ENCODE measurements around the gene GALNT17. TPM values are rescaled to one million over a fixed set of nuclear protein-coding genes. Genes with fewer than 3 reads are reported as not detected.

The GALNT17 gene
- total RNA-seq, 4 donors from 2014 or later = 4.4 to 33.8 (median 11.3) TPM

DNA sequence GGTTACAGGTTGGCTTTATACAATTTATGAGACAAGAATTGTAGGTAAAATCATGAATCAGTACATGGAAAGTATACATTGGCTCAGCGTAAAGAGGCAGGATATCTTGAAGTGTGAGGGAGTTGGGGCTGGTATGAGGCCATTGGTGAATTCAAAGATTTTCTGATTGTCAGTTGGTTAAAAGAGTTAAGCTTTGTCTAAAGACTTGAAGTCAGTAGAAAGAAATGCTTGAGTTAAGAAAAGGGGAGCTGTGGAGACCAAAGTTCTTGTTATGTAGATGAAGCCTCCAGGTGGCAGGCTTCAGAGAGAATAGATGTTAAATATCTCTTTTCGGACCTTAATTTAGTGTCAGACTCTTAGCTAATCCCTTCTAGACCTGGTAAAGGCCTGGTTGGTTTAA, 341.0 kb downstream of the GALNT17 start:
- no peak overlapping the region for H3K27ac ChIP-seq
- intact Hi-C loops (cut with DNase I; ENCODE audit: low total_unique reads) = no loop called here
- DNase-seq = no peak
- no peaks in the 10 kb centered on the region for H3K9me3 ChIP-seq
- no peaks in the 10 kb centered on the region for H3K36me3 ChIP-seq
- no peaks in the 10 kb centered on the region for H3K4me1 ChIP-seq
- no peaks in the 10 kb centered on the region for H3K27me3 ChIP-seq
- H3K4me3 ChIP-seq = no peak overlapping the region
- TF ChIP-seq POLR2A (IDR thresholded peaks at IDR 0.05) = no peak
- TF ChIP-seq, protein P1, sequence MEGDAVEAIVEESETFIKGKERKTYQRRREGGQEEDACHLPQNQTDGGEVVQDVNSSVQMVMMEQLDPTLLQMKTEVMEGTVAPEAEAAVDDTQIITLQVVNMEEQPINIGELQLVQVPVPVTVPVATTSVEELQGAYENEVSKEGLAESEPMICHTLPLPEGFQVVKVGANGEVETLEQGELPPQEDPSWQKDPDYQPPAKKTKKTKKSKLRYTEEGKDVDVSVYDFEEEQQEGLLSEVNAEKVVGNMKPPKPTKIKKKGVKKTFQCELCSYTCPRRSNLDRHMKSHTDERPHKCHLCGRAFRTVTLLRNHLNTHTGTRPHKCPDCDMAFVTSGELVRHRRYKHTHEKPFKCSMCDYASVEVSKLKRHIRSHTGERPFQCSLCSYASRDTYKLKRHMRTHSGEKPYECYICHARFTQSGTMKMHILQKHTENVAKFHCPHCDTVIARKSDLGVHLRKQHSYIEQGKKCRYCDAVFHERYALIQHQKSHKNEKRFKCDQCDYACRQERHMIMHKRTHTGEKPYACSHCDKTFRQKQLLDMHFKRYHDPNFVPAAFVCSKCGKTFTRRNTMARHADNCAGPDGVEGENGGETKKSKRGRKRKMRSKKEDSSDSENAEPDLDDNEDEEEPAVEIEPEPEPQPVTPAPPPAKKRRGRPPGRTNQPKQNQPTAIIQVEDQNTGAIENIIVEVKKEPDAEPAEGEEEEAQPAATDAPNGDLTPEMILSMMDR (IDR thresholded peaks at IDR 0.05) = no peak

DNA sequence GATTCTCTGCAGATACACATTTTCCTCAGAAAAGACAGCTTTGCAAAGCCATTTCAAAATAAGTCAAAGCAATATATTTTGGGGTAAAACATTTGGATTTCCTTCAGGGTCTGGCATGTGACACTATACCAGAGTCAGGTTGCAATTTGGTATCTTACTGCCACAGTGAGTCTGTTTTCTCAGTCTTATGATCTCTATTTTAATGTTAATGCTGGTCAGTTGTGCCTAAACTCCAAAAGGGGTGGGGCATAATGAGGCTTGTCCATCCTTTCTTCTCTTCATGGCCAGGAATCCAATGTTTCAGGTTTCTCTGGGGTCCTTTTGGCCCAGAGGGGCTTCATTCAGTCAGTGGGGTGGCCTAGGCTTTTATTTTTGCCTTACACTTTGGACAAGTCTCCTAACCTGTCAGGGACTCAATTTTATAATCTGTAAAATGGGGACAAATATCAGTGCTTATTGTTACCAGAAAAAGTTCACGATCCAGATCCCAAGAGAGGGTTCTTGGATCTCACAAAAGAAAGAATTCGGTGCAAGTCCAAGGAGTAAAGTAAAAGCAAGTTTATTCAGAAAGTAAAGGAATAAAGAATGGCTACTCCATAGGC, 341.5 kb downstream of the GALNT17 start:
- Histone ChIP-seq H3K4me1 (no peaks in the 10 kb centered on the region), H3K9me3 (no peaks in the 10 kb centered on the region), H3K36me3 (no peaks in the 10 kb centered on the region), H3K27me3 (no peaks in the 10 kb centered on the region), H3K4me3 (no peak overlapping the region), H3K27ac (no peak overlapping the region)
- no peak for DNase-seq
- intact Hi-C loops (cut with DNase I; ENCODE audit: low total_unique reads) = no loop called here
- TF ChIP-seq, protein P1 (IDR thresholded peaks at IDR 0.05) = no peak
- TF ChIP-seq POLR2A (IDR thresholded peaks at IDR 0.05) = no peak

DNA sequence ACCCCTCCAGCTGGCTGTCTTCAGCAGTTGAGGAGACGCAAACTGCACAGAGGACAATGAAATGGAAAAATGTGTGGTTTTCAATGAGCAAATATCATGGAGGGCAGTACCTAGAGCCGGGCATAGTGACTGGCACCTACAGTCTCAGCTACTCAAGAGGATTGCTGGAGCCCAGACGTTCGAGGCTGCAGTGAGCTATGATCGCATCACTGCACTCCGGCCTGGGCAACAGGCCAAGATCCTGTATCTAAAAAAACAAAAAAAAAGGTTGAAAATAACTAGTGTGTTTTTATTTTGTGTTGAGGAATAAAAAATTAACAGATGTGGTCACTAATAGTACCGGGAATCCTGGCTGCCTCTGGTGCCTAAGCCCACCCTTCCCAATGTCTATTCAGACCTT, 345.5 kb downstream of the GALNT17 start:
- DNase-seq = no peak
- intact Hi-C loops (cut with DNase I; ENCODE audit: low total_unique reads) = no loop called here
- H3K36me3 ChIP-seq = no peaks in the 10 kb centered on the region
- H3K27ac ChIP-seq = no peak overlapping the region
- H3K27me3 ChIP-seq = no peaks in the 10 kb centered on the region
- TF ChIP-seq POLR2A (IDR thresholded peaks at IDR 0.05) = no peak
- TF ChIP-seq, protein P1 (IDR thresholded peaks at IDR 0.05) = no peak
- H3K4me1 ChIP-seq = no peaks in the 10 kb centered on the region
- H3K9me3 ChIP-seq = no peaks in the 10 kb centered on the region
- no peak overlapping the region for H3K4me3 ChIP-seq

DNA sequence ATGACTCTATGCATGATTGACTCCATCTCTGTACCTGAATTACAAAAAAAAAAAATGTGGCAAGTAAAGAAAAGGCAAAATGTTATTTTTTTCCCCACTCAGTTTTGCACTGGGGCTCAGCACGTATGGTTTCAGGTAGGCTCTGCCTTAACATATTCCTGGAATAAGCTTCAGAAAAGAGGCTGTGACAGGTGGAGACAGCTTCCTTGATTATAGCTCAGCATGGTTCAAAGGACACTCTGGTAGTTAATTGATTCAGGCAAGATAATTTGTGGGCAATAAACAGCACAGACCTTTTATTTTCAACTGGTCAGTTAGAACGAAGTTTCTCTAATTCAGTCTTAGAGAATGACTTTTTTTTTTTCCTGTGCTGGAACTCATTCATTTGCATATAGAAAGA, 347.3 kb downstream of the GALNT17 start:
- TF ChIP-seq POLR2A (IDR thresholded peaks at IDR 0.05) = no peak
- TF ChIP-seq, protein P1 (IDR thresholded peaks at IDR 0.05) = no peak
- H3K27me3 ChIP-seq = no peaks in the 10 kb centered on the region
- no peaks in the 10 kb centered on the region for H3K4me1 ChIP-seq
- DNase-seq = no peak
- H3K27ac ChIP-seq = no peak overlapping the region
- H3K36me3 ChIP-seq = no peaks in the 10 kb centered on the region
- no peak overlapping the region for H3K4me3 ChIP-seq
- no peaks in the 10 kb centered on the region for H3K9me3 ChIP-seq
- intact Hi-C loops (cut with DNase I; ENCODE audit: low total_unique reads) = no loop called here

DNA sequence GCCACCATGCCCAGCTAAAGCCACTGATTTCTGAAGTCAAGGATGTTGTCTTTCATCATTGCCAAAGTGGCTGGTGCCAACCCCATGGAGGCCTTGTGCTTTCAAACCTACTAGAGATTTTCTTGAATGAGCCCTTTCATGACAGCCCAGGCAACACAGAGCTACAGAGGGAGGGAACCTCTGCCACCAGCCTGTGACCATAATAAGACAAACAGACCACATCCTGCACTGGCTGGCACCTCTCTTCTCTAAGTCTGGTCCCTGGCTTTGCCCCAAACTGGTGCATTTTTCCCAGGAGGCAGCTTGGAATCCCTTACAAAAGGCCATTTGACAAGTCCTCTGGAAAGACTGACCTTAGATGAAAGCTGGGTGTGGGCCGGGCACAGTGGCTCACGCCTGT, 348.8 kb downstream of the GALNT17 start:
- no peak for DNase-seq
- intact Hi-C loops (cut with DNase I; ENCODE audit: low total_unique reads) = no loop called here
- Histone ChIP-seq H3K4me1 (no peaks in the 10 kb centered on the region), H3K9me3 (no peaks in the 10 kb centered on the region), H3K36me3 (no peaks in the 10 kb centered on the region), H3K27ac (no peak overlapping the region), H3K27me3 (no peaks in the 10 kb centered on the region), H3K4me3 (no peak overlapping the region)
- TF ChIP-seq, protein P1 (IDR thresholded peaks at IDR 0.05) = no peak
- TF ChIP-seq POLR2A (IDR thresholded peaks at IDR 0.05) = no peak

Measured in uterus (tissue), 4 donors.